22Rv1 (cell line): Measurements from ENCODE around the gene ZNF365.
"Not testable (repeated sequence)": the region's sequence is repeated elsewhere in the genome, so short reads cannot be mapped to it uniquely, and the experiment has no call there.

ENCODE experiments used
- H3K27ac ChIP-seq: fragments of 450-650 bp; 2 replicates; pipeline ENCODE4 v1.5.1; 2017
- CTCF ChIP-seq: fragments of 450-650 bp; IDR thresholded peaks from 2 replicates; pipeline ENCODE4 v1.5.1; 2017; ENCODE audit warnings: mild to moderate bottlenecking
- ZFX ChIP-seq: fragments of 450-650 bp; IDR thresholded peaks from 2 replicates; pipeline ENCODE4 v1.6.1; 2017; ENCODE audit warnings: antibody characterized with exemption, borderline replicate concordance

Gene ZNF365

GRCh38 chr10:62395892-62396291 is 21.7 kb downstream of the ZNF365 start:
- H3K27ac ChIP-seq, result no peak overlapping the region

GRCh38 chr10:62396864-62397263 is 22.7 kb downstream of the ZNF365 start:
- H3K27ac ChIP-seq, result no peak overlapping the region
- TF ChIP-seq CTCF (no peak), ZFX (no peak)

More at GRCh38 chr10:62395892-62396291, 21.7 kb downstream of the ZNF365 start:
- TF ChIP-seq ZFX (no peak), CTCF (no peak)

GRCh38 chr10:62399211-62399610 is 25.0 kb downstream of the ZNF365 start:
- no peak for TF ChIP-seq ZFX
- no peak for TF ChIP-seq CTCF

GRCh38 chr10:62402508-62402907 is 28.3 kb downstream of the ZNF365 start:
- no peak overlapping the region for H3K27ac ChIP-seq
- TF ChIP-seq ZFX, result no peak
- no peak for TF ChIP-seq CTCF

More at GRCh38 chr10:62399211-62399610, 25.0 kb downstream of the ZNF365 start:
- H3K27ac ChIP-seq, result no peak overlapping the region

GRCh38 chr10:62410528-62410927 is 36.4 kb downstream of the ZNF365 start:
- not testable (repeated sequence) for H3K27ac ChIP-seq

- not testable (repeated sequence) for H3K27ac ChIP-seq
These were observed 36.8 kb downstream of the ZNF365 start for GRCh38 chr10:62410934-62411333.

- H3K27ac ChIP-seq, result no peak overlapping the region
- TF ChIP-seq ZFX (no peak), CTCF (no peak)
These were observed 38.9 kb downstream of the ZNF365 start for GRCh38 chr10:62413048-62413447.

GRCh38 chr10:62413652-62414051 is 39.5 kb downstream of the ZNF365 start:
- TF ChIP-seq ZFX (no peak), CTCF (no peak)
- H3K27ac ChIP-seq, result no peak overlapping the region
